Kidney capillary endothelial cell (primary cell): ENCODE data around the gene TM9SF3.
"Not testable (repeated sequence)": the region's sequence is repeated elsewhere in the genome, so short reads cannot be mapped to it uniquely, and the experiment has no call there.

Experiments
- DNase-seq: peaks from one replicate; pipeline ENCODE4 v3.0.0-alpha.2; 2018; ENCODE audit warnings: low spot score

Gene TM9SF3

GRCh38 chr10:96598846-96599245 is 12.0 kb upstream of the TM9SF3 start:
- no peak for DNase-seq

- no peak for DNase-seq
Measured at GRCh38 chr10:96596422-96597407, 9.9 kb upstream of the TM9SF3 start.

GRCh38 chr10:96595741-96596140 is 8.9 kb upstream of the TM9SF3 start:
- no peak for DNase-seq

- no peak for DNase-seq
Measured at GRCh38 chr10:96591946-96592345, 5.1 kb upstream of the TM9SF3 start.

GRCh38 chr10:96588616-96589419 is 2.0 kb upstream of the TM9SF3 start:
- peak; percentile 33 for DNase-seq

- DNase-seq = no peak
Measured at GRCh38 chr10:96588060-96588554, 1.3 kb upstream of the TM9SF3 start.

GRCh38 chr10:96587264-96588059 is 650 bp upstream of the TM9SF3 start:
- peak; percentile 87 for DNase-seq

- DNase-seq = peak; percentile 18
Measured at GRCh38 chr10:96585736-96586418, 935 bp downstream of the TM9SF3 start.

- no peak for DNase-seq
Measured at GRCh38 chr10:96584474-96584873, 2.3 kb downstream of the TM9SF3 start.

- peak; percentile 10 for DNase-seq
Measured at GRCh38 chr10:96584035-96584434, 2.8 kb downstream of the TM9SF3 start.

GRCh38 chr10:96579133-96579532 is 7.7 kb downstream of the TM9SF3 start:
- DNase-seq = no peak

GRCh38 chr10:96578633-96579032 is 8.2 kb downstream of the TM9SF3 start:
- DNase-seq = no peak

GRCh38 chr10:96578022-96578421 is 8.8 kb downstream of the TM9SF3 start:
- no peak for DNase-seq

- DNase-seq = no peak
Measured at GRCh38 chr10:96577069-96577468, 9.7 kb downstream of the TM9SF3 start.

- DNase-seq = no peak
Measured at GRCh38 chr10:96576277-96576980, 10.4 kb downstream of the TM9SF3 start.

- not testable (repeated sequence) for DNase-seq
Measured at GRCh38 chr10:96574564-96574963, 12.2 kb downstream of the TM9SF3 start.

- DNase-seq = no peak
Measured at GRCh38 chr10:96573036-96573435, 13.8 kb downstream of the TM9SF3 start.

GRCh38 chr10:96570983-96571964 is 15.5 kb downstream of the TM9SF3 start:
- DNase-seq = no peak

- DNase-seq = no peak
Measured at GRCh38 chr10:96570511-96570910, 16.3 kb downstream of the TM9SF3 start.
